WERI-Rb-1 (cell line): ENCODE measurements around the gene PYGB.

Experiments used
- DNase-seq: peaks from one replicate; pipeline ENCODE4 v3.0.0-alpha.2; 2020
- H3K27ac ChIP-seq: fragments of 250-450 bp; sonication (Bioruptor Pico); 2 replicates; pipeline ENCODE4 v1.5.1; 2020; ENCODE audit warnings: mild to moderate bottlenecking, moderate library complexity
- H3K27me3 ChIP-seq: fragments of 250-450 bp; sonication (Bioruptor Pico); 2 replicates; pipeline ENCODE4 v1.5.1; 2021; ENCODE audit warnings: mild to moderate bottlenecking, low read depth, moderate library complexity; ENCODE audit not compliant: insufficient read depth, severe bottlenecking
- H3K36me3 ChIP-seq: fragments of 250-450 bp; sonication (Bioruptor Pico); 2 replicates; pipeline ENCODE4 v1.5.1; 2020; ENCODE audit warnings: mild to moderate bottlenecking, moderate library complexity
- H3K4me3 ChIP-seq: 2 replicates; pipeline ENCODE4 v1.5.1; 2011; ENCODE audit warnings: low read depth, mild to moderate bottlenecking, control low read depth, low read length
- H3K9me3 ChIP-seq: fragments of 250-450 bp; sonication (Bioruptor Pico); 2 replicates; pipeline ENCODE4 v1.5.1; 2021; ENCODE audit warnings: mild to moderate bottlenecking, moderate library complexity; ENCODE audit not compliant: severe bottlenecking
- CTCF ChIP-seq: IDR thresholded peaks from 2 replicates; pipeline ENCODE4 v1.5.1; 2011; ENCODE audit warnings: low read depth, mild to moderate bottlenecking, control low read depth, inconsistent platforms, low read length

The PYGB gene

GRCh38 chr20:25287631-25288290 is 39.9 kb downstream of the PYGB start:
- Histone ChIP-seq H3K36me3 (peaks cover 95% of the 10 kb centered on the region), H3K4me3 (no peak overlapping the region), H3K9me3 (no peaks in the 10 kb centered on the region), H3K27ac (no peak overlapping the region), H3K27me3 (no peaks in the 10 kb centered on the region)
- DNase-seq = no peak
- TF ChIP-seq CTCF = no peak

GRCh38 chr20:25288291-25289181 is 40.7 kb downstream of the PYGB start:
- no peaks in the 10 kb centered on the region for H3K27me3 ChIP-seq
- no peak overlapping the region for H3K4me3 ChIP-seq
- no peak for DNase-seq
- TF ChIP-seq CTCF = no peak
- no peaks in the 10 kb centered on the region for H3K9me3 ChIP-seq
- no peak overlapping the region for H3K27ac ChIP-seq
- H3K36me3 ChIP-seq = peaks cover 91% of the 10 kb centered on the region

GRCh38 chr20:25289886-25290597 is 42.2 kb downstream of the PYGB start:
- Histone ChIP-seq H3K4me3 (no peak overlapping the region), H3K9me3 (no peaks in the 10 kb centered on the region), H3K27me3 (no peaks in the 10 kb centered on the region), H3K36me3 (peaks cover 89% of the 10 kb centered on the region), H3K27ac (no peak overlapping the region)
- no peak for TF ChIP-seq CTCF
- no peak for DNase-seq

GRCh38 chr20:25290646-25291431 is 43.0 kb downstream of the PYGB start:
- Histone ChIP-seq H3K9me3 (no peaks in the 10 kb centered on the region), H3K27me3 (no peaks in the 10 kb centered on the region), H3K4me3 (no peak overlapping the region), H3K27ac (no peak overlapping the region), H3K36me3 (peaks cover 86% of the 10 kb centered on the region)
- DNase-seq = no peak
- no peak for TF ChIP-seq CTCF

- peaks cover 85% of the 10 kb centered on the region for H3K36me3 ChIP-seq
These were observed 43.7 kb downstream of the PYGB start for GRCh38 chr20:25291432-25292133.

More at GRCh38 chr20:25291432-25292133, 43.7 kb downstream of the PYGB start:
- no peak overlapping the region for H3K27ac ChIP-seq
- no peak for DNase-seq
- H3K4me3 ChIP-seq = no peak overlapping the region
- no peak for TF ChIP-seq CTCF
- H3K9me3 ChIP-seq = no peaks in the 10 kb centered on the region
- no peaks in the 10 kb centered on the region for H3K27me3 ChIP-seq
